ENCODE data around the gene GRK6. TPM values are rescaled to one million over a fixed set of nuclear protein-coding genes. Genes with fewer than 3 reads are reported as not detected.

Gene GRK6
- total RNA-seq, 1 donor from 2014 or later: 59.4 TPM

GRCh38 chr5:177490311-177490991, 64.0 kb downstream of the GRK6 start:
- peaks cover 64% of the 10 kb centered on the region for H3K36me3 ChIP-seq
- intact Hi-C loops (cut with DNase I): no loop called here
- no peak overlapping the region for H3K4me3 ChIP-seq
- no peaks in the 10 kb centered on the region for H3K9me3 ChIP-seq
- ATAC-seq (no peak), DNase-seq (no peak)
- peaks cover 24% of the 10 kb centered on the region for H3K4me1 ChIP-seq
- TF ChIP-seq, protein P1, sequence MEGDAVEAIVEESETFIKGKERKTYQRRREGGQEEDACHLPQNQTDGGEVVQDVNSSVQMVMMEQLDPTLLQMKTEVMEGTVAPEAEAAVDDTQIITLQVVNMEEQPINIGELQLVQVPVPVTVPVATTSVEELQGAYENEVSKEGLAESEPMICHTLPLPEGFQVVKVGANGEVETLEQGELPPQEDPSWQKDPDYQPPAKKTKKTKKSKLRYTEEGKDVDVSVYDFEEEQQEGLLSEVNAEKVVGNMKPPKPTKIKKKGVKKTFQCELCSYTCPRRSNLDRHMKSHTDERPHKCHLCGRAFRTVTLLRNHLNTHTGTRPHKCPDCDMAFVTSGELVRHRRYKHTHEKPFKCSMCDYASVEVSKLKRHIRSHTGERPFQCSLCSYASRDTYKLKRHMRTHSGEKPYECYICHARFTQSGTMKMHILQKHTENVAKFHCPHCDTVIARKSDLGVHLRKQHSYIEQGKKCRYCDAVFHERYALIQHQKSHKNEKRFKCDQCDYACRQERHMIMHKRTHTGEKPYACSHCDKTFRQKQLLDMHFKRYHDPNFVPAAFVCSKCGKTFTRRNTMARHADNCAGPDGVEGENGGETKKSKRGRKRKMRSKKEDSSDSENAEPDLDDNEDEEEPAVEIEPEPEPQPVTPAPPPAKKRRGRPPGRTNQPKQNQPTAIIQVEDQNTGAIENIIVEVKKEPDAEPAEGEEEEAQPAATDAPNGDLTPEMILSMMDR (IDR thresholded peaks at IDR 0.05): no peak
- H3K27ac ChIP-seq: no peak overlapping the region
- H3K27me3 ChIP-seq (ENCODE audit: low read depth): no peaks in the 10 kb centered on the region

DNA sequence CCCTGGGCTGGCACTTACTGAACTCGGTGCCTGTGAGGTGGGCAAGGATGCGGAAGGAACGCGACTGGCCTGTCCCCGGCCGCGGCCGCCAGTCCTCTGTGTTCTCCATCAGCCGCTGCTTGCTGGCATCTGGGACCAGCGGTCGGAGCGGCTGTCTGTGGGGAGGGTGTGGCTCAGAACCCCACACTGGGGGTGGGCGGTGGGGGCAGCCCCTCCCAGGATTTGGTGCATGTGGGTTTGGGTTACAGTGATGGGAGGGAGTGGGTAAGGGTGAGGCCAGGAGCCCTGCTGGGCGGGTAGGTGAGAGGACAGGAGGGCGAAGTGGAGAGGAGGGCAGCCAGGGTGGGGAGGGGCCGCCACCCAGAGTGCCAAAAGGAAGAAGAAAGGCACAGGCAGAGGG, 64.5 kb downstream of the GRK6 start:
- ATAC-seq (no peak), DNase-seq (no peak)
- Histone ChIP-seq H3K4me1 (peaks cover 29% of the 10 kb centered on the region), H3K27ac (no peak overlapping the region), H3K4me3 (no peak overlapping the region), H3K27me3 (ENCODE audit: low read depth) (no peaks in the 10 kb centered on the region), H3K9me3 (no peaks in the 10 kb centered on the region), H3K36me3 (peaks cover 59% of the 10 kb centered on the region)
- TF ChIP-seq, protein P1 (IDR thresholded peaks at IDR 0.05): no peak
- intact Hi-C loops (cut with DNase I): no loop called here

DNA sequence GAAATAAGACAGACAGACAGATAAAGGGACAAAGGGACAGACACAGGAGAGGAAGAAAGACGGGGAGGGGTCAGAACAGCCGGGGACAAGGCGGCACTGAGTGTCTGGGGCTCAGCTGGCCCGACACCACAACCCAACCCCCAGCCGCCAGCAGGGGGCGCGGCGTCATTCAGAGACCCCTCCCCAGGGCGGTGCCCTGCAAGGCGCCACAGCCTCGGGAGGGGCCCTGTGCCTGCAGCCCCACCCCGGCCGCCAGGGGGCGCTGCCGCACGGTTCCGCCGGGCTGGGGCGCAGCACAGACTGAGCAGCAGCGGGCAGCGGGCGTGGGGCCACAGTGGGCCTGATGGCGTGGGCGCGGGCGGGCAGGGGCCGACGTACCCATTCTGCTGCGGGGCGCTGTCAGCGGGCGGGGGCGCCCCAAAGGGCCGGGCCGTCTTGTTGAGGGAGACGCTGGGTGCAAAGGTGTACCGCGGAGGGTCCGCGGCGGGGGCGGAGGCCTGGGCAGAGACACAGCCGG, 65.0 kb downstream of the GRK6 start:
- peaks cover 54% of the 10 kb centered on the region for H3K36me3 ChIP-seq
- DNase-seq (no peak), ATAC-seq (peak in 1 of 2 donors; percentile 2)
- no peaks in the 10 kb centered on the region for H3K9me3 ChIP-seq
- H3K4me1 ChIP-seq: peaks cover 34% of the 10 kb centered on the region
- H3K27ac ChIP-seq: no peak overlapping the region
- TF ChIP-seq, protein P1 (IDR thresholded peaks at IDR 0.05): peak; percentile 54
- no peak overlapping the region for H3K4me3 ChIP-seq
- H3K27me3 ChIP-seq (ENCODE audit: low read depth): no peaks in the 10 kb centered on the region
- intact Hi-C loops (cut with DNase I): no loop called here

GRCh38 chr5:177491983-177492746, 65.7 kb downstream of the GRK6 start:
- intact Hi-C loops (cut with DNase I): no loop called here
- no peak overlapping the region for H3K27ac ChIP-seq
- ATAC-seq (no peak), DNase-seq (no peak)
- H3K9me3 ChIP-seq: no peaks in the 10 kb centered on the region
- H3K36me3 ChIP-seq: peaks cover 49% of the 10 kb centered on the region
- H3K4me1 ChIP-seq: peaks cover 37% of the 10 kb centered on the region
- no peak overlapping the region for H3K4me3 ChIP-seq
- no peaks in the 10 kb centered on the region for H3K27me3 ChIP-seq (ENCODE audit: low read depth)
- TF ChIP-seq, protein P1 (IDR thresholded peaks at IDR 0.05): no peak

Other genes with a start within 250 kb of the GRK6 start
- gene RAB24, start 123.0 kb upstream of the GRK6 start, total RNA-seq: 41.6 TPM
- gene PRELID1, start 122.9 kb upstream of the GRK6 start, total RNA-seq: 101 TPM
- 10.8 TPM for gene MXD3, start 114.8 kb upstream of the GRK6 start, total RNA-seq
- 108 TPM for gene LMAN2, start 75.0 kb upstream of the GRK6 start, total RNA-seq
- gene RGS14, start 68.8 kb upstream of the GRK6 start, total RNA-seq: 16.2 TPM
- not detected for gene SLC34A1, start 42.2 kb upstream of the GRK6 start, total RNA-seq
- gene PFN3, start 26.0 kb upstream of the GRK6 start, total RNA-seq: not detected
- gene F12, start 17.1 kb upstream of the GRK6 start, total RNA-seq: 0.80 TPM
- gene PRR7, start 20.1 kb downstream of the GRK6 start, total RNA-seq: 1.7 TPM
- gene DBN1, start 47.0 kb downstream of the GRK6 start, total RNA-seq: 23.1 TPM
- gene PDLIM7, start 70.9 kb downstream of the GRK6 start, total RNA-seq: 47.1 TPM
- 76.5 TPM for gene DOK3, start 83.2 kb downstream of the GRK6 start, total RNA-seq
- 69.4 TPM for gene DDX41, start 90.3 kb downstream of the GRK6 start, total RNA-seq
- 89.1 TPM for gene FAM193B, start 127.9 kb downstream of the GRK6 start, total RNA-seq
- gene TMED9, start 165.5 kb downstream of the GRK6 start, total RNA-seq: 132 TPM
- 22.4 TPM for gene B4GALT7, start 173.5 kb downstream of the GRK6 start, total RNA-seq

Data from lower lobe of right lung (tissue), 2 donors.